CD4-positive, alpha-beta T cell treated with Interleukin-1 beta for 1 hour (primary cell): ENCODE results near the gene ADAM12.

Source experiments
- DNase-seq, 2 donors: peaks; one replicate each; pipeline ENCODE4 v3.0.0-alpha.2; 2020 to 2022

ADAM12 gene

DNA sequence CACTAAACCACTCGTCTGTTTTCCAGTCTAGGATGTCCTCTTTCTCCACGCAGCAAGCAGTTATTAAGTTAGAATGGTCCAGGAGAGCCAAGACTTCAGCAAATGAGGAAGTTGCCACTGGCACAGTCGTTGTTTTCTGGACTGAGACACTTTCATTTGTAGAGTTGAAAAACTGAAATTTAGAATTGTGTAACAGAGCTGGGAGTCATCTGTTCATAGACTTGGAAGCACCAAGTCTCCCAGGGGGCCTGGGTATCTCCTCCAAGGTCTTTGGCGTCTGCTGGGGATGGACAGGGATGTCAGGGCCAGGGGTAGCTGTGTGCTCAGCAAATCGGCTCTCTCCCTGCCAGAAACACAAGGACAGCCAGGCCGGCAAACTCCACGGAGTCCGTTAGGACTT is 283.5 kb downstream of the ADAM12 start:
- DNase-seq, result no peak

DNA sequence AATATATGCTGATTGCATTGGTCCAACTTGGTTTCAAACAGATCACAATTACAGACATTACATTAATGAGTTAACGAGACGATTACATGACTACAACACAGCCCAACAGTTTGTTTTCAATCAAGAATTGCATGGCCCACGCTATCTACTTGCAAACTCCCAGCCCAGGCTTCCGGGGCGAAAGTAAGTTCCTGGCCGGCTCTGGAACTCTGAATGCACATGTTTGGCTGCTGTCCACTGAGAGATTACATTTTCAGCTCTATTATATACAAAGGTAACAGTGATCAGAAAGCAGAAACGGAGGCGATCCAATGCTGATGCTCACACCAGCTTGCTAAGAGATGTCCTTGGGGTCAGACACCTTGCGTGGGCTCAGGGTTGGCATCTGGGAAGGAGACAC is 285.6 kb downstream of the ADAM12 start:
- DNase-seq, result no peak

DNA sequence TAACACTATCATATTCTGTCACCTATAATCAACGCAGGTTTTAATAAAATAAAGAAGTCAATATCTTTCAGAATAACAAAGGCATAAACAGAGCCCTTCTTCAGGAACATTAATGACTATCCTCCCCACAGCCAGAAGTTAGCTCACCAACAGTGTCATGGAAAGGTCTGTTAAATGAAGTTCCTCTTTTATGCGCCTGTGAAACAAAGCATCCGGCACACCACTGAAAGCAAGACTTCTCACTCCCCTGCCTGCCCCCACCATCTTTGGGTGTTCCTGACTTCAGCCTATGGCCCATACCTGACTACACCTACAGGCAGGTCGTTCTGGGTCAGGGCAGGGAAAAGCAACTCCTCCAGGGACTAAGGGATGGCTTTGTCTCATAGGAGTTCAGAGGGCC is 286.5 kb downstream of the ADAM12 start:
- DNase-seq, result peak in 1 of 2 donors; percentile 35

DNA sequence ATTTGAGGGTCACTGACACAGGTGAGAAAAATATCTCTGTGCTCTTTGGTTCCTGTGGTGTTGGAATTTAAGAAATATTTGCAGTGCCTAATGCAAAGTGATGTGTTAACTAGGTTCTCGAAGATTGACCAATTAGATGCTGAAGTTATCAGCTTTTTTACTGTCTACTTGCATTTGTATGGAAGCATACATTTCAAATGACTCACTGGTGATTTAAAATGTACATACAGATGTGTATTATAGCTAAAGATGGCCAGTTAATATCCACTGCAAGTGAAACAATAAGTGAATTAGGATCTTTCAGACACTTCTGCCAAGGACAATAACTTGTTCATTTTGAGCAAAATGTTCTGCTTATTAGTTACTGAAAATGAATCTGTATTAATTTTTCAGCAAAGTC is 287.0 kb downstream of the ADAM12 start:
- no peak for DNase-seq

DNA sequence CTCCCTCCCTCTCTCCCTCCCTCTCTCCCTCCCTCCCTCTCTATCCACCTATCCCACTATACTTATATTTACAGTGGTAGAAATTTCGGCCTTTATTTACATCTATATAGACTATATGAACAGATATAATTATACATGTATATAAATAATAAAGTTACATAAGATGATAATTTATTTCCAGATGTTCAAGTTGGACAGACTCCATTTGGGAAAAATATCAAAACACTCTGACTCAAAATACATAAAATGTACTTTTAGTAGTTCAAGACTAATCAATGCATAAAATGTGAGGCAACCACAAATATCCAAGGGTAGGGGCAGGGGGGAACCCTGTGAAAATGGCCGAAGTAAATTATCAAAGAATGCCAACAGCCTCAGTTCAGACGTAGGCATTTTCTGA is 288.9 kb downstream of the ADAM12 start:
- no peak for DNase-seq

DNA sequence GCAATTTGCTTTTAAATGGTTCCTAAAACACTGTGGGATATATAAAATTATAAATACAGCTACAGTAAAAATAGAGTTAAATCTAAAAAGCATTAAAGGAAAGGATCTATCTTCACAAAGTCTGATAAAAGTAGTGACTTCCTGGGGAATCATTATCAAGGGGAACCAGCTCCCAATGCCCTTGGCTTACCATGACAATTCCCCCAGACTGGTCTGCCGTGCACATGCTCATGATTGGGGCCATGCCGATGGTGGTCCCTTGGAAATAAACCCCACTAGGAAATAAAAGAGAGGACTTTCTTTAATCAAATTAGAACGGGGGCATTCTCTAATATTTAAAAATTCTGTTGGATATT is 290.1 kb downstream of the ADAM12 start:
- DNase-seq, result no peak

DNA sequence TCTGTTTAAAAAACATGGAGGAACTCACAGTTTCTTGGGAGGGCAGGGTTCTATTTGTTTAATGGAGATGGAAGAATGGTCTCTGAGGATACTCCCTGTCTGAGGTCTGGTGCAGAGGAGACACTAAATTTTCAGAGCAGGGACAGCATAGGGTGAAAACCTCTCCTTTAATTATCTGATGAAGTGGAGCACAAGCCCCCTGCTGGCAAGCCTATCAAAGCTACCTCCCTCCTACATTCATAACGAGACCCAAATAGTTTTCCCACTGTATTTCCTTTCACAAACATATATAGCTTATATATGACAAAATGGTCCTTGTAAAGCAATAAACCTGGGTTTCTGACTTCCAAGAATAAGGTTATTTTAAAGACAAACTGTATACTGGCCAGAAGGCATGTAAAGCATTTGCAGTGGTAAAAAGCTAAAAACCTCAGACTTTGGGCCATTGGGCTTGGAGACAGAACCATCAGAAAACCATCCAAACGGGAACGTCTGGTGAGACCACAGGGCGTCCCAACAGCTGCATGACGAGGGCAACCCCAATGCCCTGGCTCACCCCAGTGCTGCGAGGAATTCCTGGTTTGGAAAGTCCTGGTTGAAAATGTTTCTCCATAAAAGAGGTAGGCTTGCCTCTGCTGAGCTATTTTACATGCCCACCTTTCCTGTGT is 290.6 kb downstream of the ADAM12 start:
- no peak for DNase-seq

DNA sequence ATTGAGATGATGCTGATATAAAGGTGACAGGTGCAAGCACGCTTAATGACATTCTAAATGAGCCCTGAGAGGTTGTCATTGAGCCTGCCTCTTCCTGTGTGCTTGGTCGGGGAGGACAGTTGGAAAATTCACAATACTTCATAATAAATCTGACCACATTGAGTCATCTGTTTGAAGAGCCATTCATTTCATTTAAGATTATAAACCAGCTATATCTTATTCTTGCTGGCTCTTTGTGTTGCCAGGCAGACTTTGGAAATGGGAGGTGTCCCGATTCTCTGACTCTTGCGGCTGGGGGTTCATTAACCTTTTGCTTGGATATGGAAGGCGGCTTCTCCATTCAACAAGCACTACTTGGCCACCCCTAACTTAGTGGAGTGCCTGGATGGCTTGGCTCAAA is 293.7 kb downstream of the ADAM12 start:
- DNase-seq, result no peak

DNA sequence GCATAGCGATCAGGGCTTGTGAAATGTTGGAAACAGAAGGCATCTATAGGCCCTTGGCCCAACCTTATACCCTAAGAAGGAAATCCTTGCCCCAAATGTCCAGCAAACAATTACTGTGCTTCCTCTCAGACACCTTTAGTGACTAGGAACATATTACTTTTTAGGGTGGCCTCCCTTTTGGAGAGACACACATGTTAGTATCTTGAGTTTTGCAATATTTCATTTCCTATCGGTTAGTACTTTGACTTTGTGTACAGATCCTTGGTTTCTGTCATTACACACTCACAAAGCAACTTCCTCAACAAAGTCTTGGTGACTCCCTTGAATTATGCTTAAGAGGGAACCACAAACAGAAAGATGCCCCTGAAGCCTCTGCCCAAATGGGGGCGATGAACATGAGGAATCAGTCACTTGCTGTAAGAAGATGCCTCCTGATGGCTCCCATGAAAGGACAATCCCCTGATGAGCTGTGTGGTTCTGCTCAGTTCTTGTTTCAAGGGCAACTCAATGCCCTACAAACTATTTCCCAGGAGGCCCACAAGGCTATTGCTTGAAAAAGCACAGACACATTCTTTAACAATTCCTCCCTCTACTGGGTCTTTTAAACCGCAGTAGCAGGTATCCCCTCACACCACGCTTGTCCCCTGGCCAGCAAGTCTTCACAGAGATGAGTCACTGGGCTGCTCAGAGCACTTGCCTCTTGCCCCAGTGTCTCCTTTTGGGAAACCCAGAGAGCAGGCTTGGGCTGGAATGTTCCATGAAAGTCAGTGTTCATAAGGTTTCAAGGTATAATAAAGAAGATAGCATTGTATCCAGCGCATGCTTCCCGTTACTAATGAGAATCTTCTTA is 295.7 kb downstream of the ADAM12 start:
- no peak for DNase-seq

DNA sequence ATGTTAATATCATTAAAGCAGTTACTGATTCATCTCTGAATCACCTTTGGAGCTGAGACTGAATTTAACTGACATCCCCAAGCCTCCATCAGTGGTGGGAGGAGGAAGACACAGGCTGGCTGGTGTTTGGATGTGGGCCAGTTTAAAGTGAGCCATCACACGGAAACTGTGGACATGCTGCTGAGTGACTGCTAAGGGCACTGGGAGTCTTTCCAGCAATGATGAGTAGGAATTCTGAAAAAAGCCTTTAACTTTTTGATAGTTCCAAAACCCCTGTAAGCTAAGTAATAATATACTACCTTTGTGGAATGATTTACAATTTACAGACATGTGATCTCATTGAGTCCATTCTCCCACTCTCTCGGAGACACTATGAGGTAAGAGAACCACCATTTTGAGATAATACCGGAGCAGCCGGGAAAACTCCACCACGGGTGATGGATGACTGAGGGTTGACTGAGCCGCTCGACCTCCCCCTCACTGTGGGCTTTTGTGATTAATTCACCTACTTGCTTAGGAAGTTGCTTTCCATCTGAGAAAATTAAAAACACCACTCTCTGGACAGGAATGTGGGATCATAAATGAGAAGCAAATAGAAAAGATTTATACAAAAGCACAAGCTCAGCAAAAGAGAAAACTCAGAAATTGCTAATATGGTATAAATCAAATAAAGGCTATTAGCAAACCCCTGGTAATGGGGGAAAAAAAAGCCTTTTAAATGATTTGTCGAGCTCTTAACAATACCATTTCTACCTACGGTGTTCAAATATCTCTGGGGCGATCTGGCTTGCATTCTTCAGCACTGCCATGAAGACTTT is 297.2 kb downstream of the ADAM12 start:
- DNase-seq, result no peak

DNA sequence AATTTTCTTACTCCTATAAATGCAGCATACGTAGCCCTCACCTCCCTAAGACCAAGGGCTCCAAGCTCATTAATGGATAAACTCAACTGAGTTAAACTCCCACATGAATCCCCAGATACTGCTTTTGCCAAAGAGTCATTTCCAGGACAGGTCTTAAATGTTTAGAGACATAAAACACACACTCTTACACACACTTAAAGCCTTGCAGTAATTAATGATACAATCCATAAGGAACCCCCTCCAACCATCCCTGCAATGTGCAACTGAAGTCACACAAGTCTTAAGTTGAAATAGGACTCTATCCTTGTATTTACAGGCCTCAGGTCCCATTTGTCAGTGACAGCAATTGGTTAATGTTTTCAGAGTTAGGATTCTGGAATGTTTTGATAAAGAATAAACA is 297.8 kb downstream of the ADAM12 start:
- no peak for DNase-seq

DNA sequence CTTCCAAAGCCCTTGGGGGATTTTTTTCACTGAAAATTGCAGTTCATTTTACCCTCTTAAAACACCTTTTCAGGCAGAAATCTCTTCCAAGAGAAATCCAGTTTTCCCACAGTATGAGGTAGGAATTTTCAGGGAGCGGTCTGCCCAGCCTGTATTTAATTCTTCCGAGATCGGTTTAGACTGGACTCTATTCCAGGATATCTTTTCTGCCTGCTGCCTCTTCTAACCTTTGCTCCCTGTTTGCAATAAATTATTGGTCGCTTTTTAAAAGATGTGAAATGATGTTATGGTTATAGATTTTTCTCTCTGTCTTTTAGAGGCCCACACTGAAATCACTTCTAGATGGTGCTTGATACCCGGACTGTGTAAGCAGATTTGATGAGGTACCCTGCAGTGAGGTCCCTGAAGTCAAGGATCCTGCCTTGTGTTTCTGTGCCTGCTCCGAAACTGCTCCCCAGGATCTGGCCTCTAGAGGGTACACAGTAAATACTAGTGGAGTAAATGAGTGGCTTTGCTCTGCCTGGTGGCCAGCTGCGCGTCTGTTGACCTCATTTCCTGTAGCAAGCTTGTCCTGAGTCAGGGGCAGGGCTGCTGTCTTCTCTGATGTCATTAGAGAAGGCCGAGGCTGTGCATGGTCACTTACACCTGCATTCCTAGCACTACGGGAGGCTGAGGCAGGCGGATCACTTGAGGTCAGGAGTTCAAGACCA is 300.3 kb downstream of the ADAM12 start:
- no peak for DNase-seq

DNA sequence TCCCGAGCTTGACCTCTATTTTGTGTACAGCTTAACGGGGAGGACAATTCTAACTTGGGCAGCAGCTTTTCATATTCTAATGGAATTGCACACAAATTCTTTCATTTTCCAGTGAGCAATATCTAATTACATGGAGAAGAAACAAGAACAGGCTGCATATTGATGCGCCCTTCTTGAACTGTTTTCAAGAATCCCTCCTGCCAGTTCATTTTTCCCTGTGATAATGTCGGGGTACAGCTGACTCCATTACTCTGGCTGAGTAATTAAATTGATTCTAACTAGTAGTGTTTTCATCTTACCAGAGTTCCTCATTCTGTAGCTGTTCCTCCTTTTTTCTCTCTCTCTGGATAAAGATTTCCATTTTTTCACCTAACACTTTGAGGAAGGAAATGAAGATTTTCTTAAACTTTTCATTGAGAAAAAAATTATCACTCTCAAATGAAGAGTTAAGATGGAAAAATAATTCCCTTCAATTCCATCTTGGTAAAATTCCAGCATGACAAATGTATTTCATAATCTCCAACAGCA is 301.1 kb downstream of the ADAM12 start:
- no peak for DNase-seq

DNA sequence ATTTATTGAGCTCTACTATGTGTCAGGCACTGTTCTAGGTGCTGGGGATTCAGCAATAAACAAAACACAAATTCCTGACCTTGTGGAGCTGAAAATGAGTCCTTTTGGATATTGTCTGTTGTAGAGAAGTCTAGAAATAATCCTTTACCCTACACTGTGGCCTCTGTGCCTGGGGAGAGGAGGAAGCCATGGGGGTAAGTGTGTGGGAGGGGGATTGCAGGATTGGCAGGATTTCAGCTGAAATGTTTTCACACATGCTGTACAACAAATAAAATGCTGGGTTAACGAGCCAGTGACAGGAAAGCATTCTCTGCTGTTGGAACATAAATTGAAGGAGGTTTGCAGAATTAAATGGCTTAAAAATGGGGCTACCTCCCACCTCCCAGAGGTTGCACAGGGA is 302.5 kb downstream of the ADAM12 start:
- no peak for DNase-seq

DNA sequence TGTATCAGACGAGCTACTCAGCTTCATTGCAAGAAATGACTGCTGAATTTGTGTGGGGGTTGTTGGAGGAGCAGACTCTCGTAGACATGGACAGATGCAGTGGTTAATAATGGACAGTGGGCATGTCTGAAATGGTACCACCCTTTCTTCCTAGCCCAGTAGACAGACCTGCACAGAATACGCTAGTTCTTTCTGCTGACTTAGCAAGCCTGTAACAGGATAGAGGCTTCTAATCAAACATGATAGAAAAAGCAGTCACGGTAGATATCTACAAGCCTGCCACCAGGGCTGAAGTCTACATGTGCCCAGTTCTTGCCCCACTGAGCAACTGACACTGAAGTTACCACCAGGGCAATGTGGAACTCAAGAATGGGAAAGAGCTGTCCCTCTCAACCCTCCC is 303.9 kb downstream of the ADAM12 start:
- no peak for DNase-seq

DNA sequence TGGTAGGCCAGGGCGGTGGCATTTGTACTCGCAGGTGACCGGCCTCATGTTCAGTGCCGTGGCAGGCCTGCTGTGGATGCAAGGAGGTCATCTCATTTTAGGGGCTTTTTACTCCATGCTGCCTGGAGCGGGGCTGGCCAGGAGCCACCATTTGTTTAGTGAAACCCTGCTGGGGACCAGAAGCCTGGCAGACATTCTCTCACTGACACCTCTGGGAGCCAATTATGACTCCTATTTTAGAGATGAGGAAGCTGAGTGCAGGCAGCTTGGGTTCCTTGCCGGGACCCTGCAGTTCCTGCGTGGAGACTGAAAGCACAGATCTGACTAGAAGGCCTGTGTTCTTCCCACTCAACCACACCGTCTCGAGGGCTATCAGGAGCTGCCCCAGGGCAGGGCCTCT is 305.3 kb downstream of the ADAM12 start:
- DNase-seq, result no peak

DNA sequence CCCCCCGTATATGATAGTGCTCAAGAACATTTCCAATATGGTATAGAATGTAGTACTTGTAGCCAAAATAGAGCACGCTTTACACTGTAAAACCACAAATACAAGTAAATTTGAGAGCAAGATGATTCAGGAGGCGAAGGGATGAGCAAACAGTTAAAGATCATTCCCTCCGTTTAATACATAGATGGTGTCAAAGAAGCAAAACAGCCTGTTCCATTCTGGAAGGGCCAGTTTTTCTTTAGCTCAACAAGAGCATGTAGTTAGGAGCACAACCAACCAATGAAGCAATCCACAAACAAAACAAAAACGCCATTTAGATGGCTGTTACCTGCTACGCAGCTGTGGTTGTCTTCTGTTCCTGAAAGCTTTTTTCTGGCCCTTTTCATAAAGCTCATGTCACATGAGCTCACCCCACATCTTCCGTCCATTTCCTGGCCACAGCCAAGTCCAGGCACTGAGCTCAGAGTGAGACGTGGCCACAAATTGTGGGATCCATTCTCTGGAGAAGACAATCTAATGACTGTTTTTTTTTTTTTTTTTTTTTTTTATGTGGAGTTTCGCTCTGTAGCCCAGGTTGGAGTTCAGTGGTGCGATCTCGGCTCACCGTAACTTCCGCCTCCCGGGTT is 306.3 kb downstream of the ADAM12 start:
- DNase-seq, result no peak

DNA sequence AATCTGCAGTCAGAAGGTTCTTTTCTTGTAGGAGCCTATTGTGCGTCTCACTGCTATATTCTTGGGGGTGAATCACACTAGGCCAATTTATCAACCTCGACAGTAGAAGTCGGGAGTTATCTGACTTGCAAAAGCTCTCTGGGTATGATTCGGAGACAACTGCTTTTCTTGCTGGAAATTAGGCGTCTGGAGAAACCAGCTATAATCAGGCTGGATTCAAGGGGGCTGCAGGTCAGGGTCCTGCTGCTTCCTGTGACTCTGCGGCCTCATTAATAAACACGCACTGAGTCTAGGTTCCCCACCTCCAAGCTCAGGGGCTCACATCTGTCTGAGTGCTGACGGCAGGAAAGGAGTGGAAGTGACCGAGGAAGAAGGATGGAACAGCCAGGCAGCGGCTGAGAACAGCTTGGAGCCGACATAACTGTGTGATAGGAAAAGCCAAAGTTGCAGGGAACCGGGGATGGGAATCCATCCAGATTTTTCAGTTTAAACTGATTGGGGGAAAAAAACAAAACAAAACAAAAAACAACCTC is 307.3 kb downstream of the ADAM12 start:
- no peak for DNase-seq

DNA sequence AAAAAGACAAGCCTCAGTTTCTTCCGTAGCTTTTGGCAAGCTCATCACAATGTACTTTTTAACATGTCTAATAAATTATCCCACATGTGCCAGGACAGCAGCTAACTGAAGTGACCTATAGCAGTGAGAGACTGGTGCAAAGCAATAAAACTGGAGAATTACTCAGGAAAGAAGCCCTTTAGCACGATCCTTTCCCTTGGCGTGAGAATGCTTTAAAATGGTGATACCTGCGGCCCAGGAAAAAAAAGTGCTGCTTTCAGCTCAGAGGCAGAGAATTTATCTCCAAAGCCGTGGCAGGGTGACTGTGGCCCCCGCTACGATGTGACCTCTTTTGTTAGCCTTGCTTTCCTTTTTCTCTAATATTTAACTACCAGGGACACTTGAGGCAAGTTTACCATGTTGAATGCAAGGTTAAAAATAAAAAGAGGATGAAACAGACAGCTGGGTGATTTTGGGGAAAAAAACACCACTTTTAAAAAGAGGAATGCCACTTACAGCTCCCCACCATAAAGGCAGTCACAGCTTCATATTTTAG is 307.9 kb downstream of the ADAM12 start:
- no peak for DNase-seq

DNA sequence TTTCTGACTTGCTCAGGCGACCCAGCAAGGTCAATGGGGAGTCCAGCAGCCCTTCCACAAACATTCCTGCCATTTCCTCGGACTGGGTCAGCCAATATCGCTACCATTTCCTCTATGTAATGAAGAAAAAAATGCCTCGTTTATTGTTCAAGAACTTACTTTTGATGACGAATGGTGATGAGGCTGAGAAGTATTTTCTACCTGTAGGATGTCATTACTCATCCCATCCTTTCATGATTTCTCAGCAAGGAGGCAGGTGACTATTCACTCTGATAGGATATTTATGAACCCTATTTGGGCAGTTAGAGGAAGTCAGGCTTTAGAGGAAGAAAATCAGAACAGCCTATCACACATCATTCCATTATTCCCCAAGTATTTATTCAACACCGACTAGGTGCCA is 313.3 kb downstream of the ADAM12 start:
- DNase-seq, result no peak

DNA sequence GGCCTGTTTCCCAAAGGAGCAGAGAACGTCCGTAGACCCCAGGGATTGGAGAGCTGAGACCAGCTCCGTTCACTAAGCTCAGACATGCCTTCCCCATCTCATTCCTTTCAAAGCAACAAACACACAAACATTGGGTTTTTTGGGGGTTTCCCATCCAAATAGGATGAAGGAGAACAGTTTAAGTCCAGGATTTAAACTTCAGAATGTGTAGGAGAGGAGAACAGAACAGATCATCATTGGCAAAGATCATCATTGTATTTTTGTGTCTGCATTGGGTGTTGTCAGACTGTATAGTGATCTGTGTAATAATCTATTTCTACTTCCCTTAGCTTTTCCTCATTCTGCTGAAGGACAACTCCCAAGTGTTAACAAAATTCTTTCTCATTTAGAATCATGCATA is 314.0 kb downstream of the ADAM12 start:
- no peak for DNase-seq

DNA sequence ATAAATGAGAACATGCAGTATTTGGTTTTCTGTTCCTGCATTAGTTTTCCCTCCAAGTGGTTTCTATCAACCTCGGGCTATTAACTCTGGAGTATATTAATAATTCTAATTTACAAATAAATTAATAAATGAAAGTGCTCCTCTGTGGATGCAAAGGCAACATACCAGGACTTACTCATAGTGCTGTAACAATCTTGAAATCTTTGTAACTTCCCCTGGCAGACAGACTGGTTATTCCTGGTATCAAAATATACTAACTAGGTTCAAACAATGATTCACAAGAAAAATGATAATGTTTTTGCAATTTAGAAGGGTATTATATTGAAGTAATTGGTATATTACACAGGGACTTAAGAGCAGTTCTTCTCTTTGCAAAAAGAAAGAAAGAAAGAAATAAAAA is 314.7 kb downstream of the ADAM12 start:
- DNase-seq, result no peak
